Activated CD4-positive, alpha-beta T cell treated with anti-CD3 and anti-CD28 coated beads for 1 hour (primary cell): ENCODE data around the gene CREB5.

Source experiments
- DNase-seq: peaks from one replicate; pipeline ENCODE4 v3.0.0-alpha.2; 2020

CREB5 gene

GRCh38 chr7:28725045-28725642 is 312.8 kb downstream of the CREB5 start:
- no peak for DNase-seq

GRCh38 chr7:28725911-28726310 is 313.6 kb downstream of the CREB5 start:
- no peak for DNase-seq

GRCh38 chr7:28726555-28726954 is 314.2 kb downstream of the CREB5 start:
- no peak for DNase-seq

- DNase-seq = no peak
Observed at GRCh38 chr7:28729281-28729680, 317.0 kb downstream of the CREB5 start.

- DNase-seq = no peak
Observed at GRCh38 chr7:28729727-28730126, 317.4 kb downstream of the CREB5 start.

- DNase-seq = no peak
Observed at GRCh38 chr7:28731092-28731658, 318.9 kb downstream of the CREB5 start.

GRCh38 chr7:28732071-28732869 is 320.0 kb downstream of the CREB5 start:
- DNase-seq = no peak

GRCh38 chr7:28733035-28733434 is 320.7 kb downstream of the CREB5 start:
- DNase-seq = no peak

- no peak for DNase-seq
Observed at GRCh38 chr7:28738412-28738811, 326.1 kb downstream of the CREB5 start.

GRCh38 chr7:28739128-28739527 is 326.8 kb downstream of the CREB5 start:
- DNase-seq = no peak

- DNase-seq = no peak
Observed at GRCh38 chr7:28739826-28740225, 327.5 kb downstream of the CREB5 start.

- DNase-seq = no peak
Observed at GRCh38 chr7:28744951-28745350, 332.6 kb downstream of the CREB5 start.

- DNase-seq = no peak
Observed at GRCh38 chr7:28745351-28745750, 333.0 kb downstream of the CREB5 start.

- DNase-seq = no peak
Observed at GRCh38 chr7:28747404-28747803, 335.1 kb downstream of the CREB5 start.

GRCh38 chr7:28747854-28748253 is 335.5 kb downstream of the CREB5 start:
- DNase-seq = no peak

GRCh38 chr7:28748346-28748745 is 336.0 kb downstream of the CREB5 start:
- DNase-seq = no peak

- no peak for DNase-seq
Observed at GRCh38 chr7:28748933-28749584, 336.7 kb downstream of the CREB5 start.

- DNase-seq = no peak
Observed at GRCh38 chr7:28749638-28750037, 337.3 kb downstream of the CREB5 start.

GRCh38 chr7:28750981-28751380 is 338.7 kb downstream of the CREB5 start:
- DNase-seq = no peak

- no peak for DNase-seq
Observed at GRCh38 chr7:28753613-28754012, 341.3 kb downstream of the CREB5 start.

GRCh38 chr7:28754027-28754426 is 341.7 kb downstream of the CREB5 start:
- no peak for DNase-seq

- no peak for DNase-seq
Observed at GRCh38 chr7:28754447-28754846, 342.1 kb downstream of the CREB5 start.

- DNase-seq = no peak
Observed at GRCh38 chr7:28755255-28755654, 342.9 kb downstream of the CREB5 start.

- no peak for DNase-seq
Observed at GRCh38 chr7:28758186-28758585, 345.9 kb downstream of the CREB5 start.
